B cell (primary cell): ENCODE data around the gene ARSA.

Experiments used
- EZH2 ChIP-seq: IDR thresholded peaks from 2 replicates; pipeline ENCODE4 v1.6.1; 2012; ENCODE audit warnings: borderline replicate concordance, low read depth, mild to moderate bottlenecking, moderate library complexity, low read length; ENCODE audit not compliant: insufficient read depth, poor library complexity, severe bottlenecking
- TF ChIP-seq, protein P1 (sequence below): fragments of 200-600 bp; IDR thresholded peaks from one replicate; pipeline ENCODE4 v1.8.0; 2022; ENCODE audit warnings: antibody characterized with exemption, mild to moderate bottlenecking

GRCh38 chr22:50612168-50612527 lies 15.8 kb downstream of the ARSA start:
- TF ChIP-seq, protein P1, sequence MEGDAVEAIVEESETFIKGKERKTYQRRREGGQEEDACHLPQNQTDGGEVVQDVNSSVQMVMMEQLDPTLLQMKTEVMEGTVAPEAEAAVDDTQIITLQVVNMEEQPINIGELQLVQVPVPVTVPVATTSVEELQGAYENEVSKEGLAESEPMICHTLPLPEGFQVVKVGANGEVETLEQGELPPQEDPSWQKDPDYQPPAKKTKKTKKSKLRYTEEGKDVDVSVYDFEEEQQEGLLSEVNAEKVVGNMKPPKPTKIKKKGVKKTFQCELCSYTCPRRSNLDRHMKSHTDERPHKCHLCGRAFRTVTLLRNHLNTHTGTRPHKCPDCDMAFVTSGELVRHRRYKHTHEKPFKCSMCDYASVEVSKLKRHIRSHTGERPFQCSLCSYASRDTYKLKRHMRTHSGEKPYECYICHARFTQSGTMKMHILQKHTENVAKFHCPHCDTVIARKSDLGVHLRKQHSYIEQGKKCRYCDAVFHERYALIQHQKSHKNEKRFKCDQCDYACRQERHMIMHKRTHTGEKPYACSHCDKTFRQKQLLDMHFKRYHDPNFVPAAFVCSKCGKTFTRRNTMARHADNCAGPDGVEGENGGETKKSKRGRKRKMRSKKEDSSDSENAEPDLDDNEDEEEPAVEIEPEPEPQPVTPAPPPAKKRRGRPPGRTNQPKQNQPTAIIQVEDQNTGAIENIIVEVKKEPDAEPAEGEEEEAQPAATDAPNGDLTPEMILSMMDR, result no peak
- TF ChIP-seq EZH2, result no peak
